C4-2B (cell line): ENCODE results near the gene POMT1.

Source experiments
- ZFX ChIP-seq: fragments of 450-650 bp; IDR thresholded peaks from 2 replicates; pipeline ENCODE4 v1.6.1; 2017
- TF ChIP-seq, protein P1 (sequence below): fragments of 450-650 bp; conservative IDR thresholded peaks from 2 replicates; pipeline ENCODE4 v1.5.1; 2017; ENCODE audit warnings: mild to moderate bottlenecking

DNA sequence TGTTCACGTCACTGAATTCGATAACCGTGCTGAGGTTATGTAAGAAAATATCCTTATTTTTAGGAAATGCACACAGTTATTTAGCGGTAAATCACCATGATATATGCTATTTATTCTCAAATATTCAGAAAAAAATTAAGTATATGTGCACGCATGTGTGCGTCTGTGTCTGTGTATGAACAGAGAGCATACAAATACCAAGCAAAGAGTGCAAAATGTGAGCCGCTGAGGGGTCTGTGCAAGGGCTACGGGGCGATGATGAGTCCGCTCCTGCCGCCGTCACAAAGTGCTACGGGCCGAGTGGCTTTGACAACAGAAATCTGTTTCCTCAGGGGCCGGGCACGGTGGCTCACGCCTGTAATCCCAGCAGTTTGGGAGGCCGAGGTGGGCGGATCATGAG lies 35.2 kb downstream of the POMT1 start:
- TF ChIP-seq, protein P1, sequence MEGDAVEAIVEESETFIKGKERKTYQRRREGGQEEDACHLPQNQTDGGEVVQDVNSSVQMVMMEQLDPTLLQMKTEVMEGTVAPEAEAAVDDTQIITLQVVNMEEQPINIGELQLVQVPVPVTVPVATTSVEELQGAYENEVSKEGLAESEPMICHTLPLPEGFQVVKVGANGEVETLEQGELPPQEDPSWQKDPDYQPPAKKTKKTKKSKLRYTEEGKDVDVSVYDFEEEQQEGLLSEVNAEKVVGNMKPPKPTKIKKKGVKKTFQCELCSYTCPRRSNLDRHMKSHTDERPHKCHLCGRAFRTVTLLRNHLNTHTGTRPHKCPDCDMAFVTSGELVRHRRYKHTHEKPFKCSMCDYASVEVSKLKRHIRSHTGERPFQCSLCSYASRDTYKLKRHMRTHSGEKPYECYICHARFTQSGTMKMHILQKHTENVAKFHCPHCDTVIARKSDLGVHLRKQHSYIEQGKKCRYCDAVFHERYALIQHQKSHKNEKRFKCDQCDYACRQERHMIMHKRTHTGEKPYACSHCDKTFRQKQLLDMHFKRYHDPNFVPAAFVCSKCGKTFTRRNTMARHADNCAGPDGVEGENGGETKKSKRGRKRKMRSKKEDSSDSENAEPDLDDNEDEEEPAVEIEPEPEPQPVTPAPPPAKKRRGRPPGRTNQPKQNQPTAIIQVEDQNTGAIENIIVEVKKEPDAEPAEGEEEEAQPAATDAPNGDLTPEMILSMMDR = no peak
- no peak for TF ChIP-seq ZFX
